Coronary artery (tissue), 2 donors: ENCODE measurements around the gene MMP14.
A peak's percentile ranks its signal among the peaks of the same experiment; 100 is the strongest.
"Not testable (repeated sequence)": the region's sequence is repeated elsewhere in the genome, so short reads cannot be mapped to it uniquely, and the experiment has no call there.

Experiments used
- DNase-seq: peaks from one replicate; pipeline ENCODE4 v3.0.0-alpha.2; 2017; ENCODE audit warnings: low spot score
- H3K27ac ChIP-seq, 2 donors: fragments of 200-600 bp; sonication (generic); one replicate each; pipeline ENCODE4 v1.5.1; 2016 to 2019
- H3K4me3 ChIP-seq: fragments of 200-600 bp; sonication (generic); 2 replicates; pipeline ENCODE4 v1.5.1; 2016; ENCODE audit warnings: mild to moderate bottlenecking, moderate library complexity
- CTCF ChIP-seq: fragments of 200-600 bp; sonication (generic); IDR thresholded peaks from one replicate; pipeline ENCODE4 v1.5.1; 2019; ENCODE audit warnings: antibody characterized with exemption

Gene MMP14

GRCh38 chr14:22822571-22823098 is 13.8 kb upstream of the MMP14 start:
- H3K27ac ChIP-seq = peak overlapping the region; percentile 73 to 76
- peak; percentile 88 for DNase-seq
- H3K4me3 ChIP-seq = peak overlapping the region; percentile 67
- peak; percentile 86 for TF ChIP-seq CTCF

DNA sequence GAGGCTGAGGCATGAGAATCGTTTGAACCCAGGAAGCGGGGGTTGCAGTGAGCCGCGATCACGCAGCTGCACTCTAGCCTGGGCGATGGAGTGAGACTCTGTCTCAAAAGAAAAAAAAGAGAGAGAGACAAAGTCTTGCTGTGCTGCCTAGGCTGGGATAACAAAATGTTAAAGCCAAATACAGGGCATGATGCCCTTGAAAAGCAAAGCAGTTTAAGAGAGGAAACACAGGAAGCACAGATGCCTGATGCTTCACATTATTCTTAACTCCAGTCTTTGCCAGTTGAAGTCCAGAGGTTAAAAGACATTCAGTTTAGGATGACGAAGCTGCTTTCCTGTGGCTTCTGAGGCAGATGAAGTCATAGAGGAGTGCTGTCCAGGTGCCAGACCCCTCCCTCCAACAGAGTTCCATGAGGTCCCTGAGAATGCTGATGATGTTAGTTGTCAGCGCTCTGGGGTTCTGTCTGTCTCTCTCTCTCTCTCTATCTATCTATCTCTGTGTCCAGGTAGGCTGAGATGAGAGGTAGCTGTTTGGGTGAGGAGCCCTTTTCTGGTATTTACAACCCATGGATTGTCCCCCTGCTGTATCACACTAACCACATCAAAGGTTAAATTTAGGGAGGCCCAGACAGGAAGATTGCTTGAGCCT is 11.6 kb upstream of the MMP14 start:
- no peak for DNase-seq

GRCh38 chr14:22829076-22829660 is 7.2 kb upstream of the MMP14 start:
- not testable (repeated sequence) for DNase-seq
- peak overlapping the region; percentile 46 to 73 for H3K27ac ChIP-seq

More for the DNA sequence above, 11.6 kb upstream of the MMP14 start:
- Histone ChIP-seq H3K4me3 (no peak overlapping the region), H3K27ac (no peak overlapping the region)
- no peak for TF ChIP-seq CTCF

GRCh38 chr14:22829661-22830442 is 6.5 kb upstream of the MMP14 start, which contains the start of gene MRPL52:
TSS of gene MRPL52 (plus strand) at chr14:22829887. CDS start at chr14:22829913, 26 bp downstream.
- no peak for TF ChIP-seq CTCF

More at GRCh38 chr14:22829076-22829660, 7.2 kb upstream of the MMP14 start:
- peak overlapping the region; percentile 78 for H3K4me3 ChIP-seq

GRCh38 chr14:22830443-22831010 is 5.9 kb upstream of the MMP14 start:
- TF ChIP-seq CTCF = no peak
- Histone ChIP-seq H3K4me3 (peak overlapping the region; percentile 78), H3K27ac (peak overlapping the region in 1 of 2 donors; percentile 46)
- DNase-seq = no peak

More at GRCh38 chr14:22829661-22830442, 6.5 kb upstream of the MMP14 start, which contains the start of gene MRPL52:
- DNase-seq = peak; percentile 91
- Histone ChIP-seq H3K27ac (peak within 1 kb of the TSS; percentile 46 to 73), H3K4me3 (peak within 1 kb of the TSS; percentile 78)

GRCh38 chr14:22835505-22835904 is 880 bp upstream of the MMP14 start:
- H3K27ac ChIP-seq = peak overlapping the region; percentile 93 to 99
- no peak for DNase-seq

More at GRCh38 chr14:22835505-22835904, 880 bp upstream of the MMP14 start:
- H3K4me3 ChIP-seq = no peak overlapping the region
- no peak for TF ChIP-seq CTCF
